BJ (cell line): ENCODE data around the gene SCYGR7. TPM values are rescaled to one million over a fixed set of nuclear protein-coding genes. Genes with fewer than 3 reads are reported as not detected.

Experiments used
- CTCF ChIA-PET: fragments of 350-600 bp; formaldehyde crosslinking; extraction: SDS; loops from one replicate; lab custom pipeline; 2021; ENCODE audit warnings: antibody characterized with exemption, inconsistent platforms; lab: Yijun Ruan, JAX
- POLR2A ChIA-PET: fragments of 300-600 bp; sonication (Branson Sonifier 250); formaldehyde crosslinking; extraction: SDS; loops from one replicate; lab custom pipeline; 2021; ENCODE audit warnings: antibody characterized with exemption; lab: Charles Lee
- DNase-seq: peaks from one replicate; pipeline ENCODE4 v3.0.0-alpha.2; 2011; ENCODE audit warnings: low read depth
- H3K27me3 ChIP-seq: 2 replicates; pipeline ENCODE4 v1.6.0; 2011; ENCODE audit warnings: low read length; ENCODE audit not compliant: control insufficient read depth, insufficient read depth
- H3K36me3 ChIP-seq: 2 replicates; pipeline ENCODE4 v1.5.1; 2011; ENCODE audit warnings: low read length; ENCODE audit not compliant: control insufficient read depth, insufficient read depth
- H3K4me3 ChIP-seq: 2 replicates; pipeline ENCODE4 v1.5.1; 2011; ENCODE audit warnings: low read depth, mild to moderate bottlenecking, control low read depth, low read length
- CTCF ChIP-seq: IDR thresholded peaks from 2 replicates; pipeline ENCODE4 v1.5.1; 2011; ENCODE audit warnings: low read depth, mild to moderate bottlenecking, control low read depth, inconsistent platforms, low read length, moderate library complexity; ENCODE audit not compliant: insufficient read depth
- polyA plus RNA-seq: library from polyadenylated mRNA; depleted of rRNA; stranded (reverse); fragments of >200 nt; gene quantifications from 2 replicates; pipeline ENCODE4 v1.2.3, GENCODE V29; 2011

The SCYGR7 gene
- polyA plus RNA-seq, 1 experiment = not detected

GRCh38 chr2:227767830-227768229 lies 39.7 kb downstream of the SCYGR7 start:
- no peaks in the 10 kb centered on the region for H3K27me3 ChIP-seq
- ChIA-PET CTCF (interaction anchor here (3.6 to 7.8 kb wide), 2 partner anchors 109 to 362 kb away, joined by 39 to 65 read pairs; no protein-coding TSS in a partner anchor), POLR2A (no interaction called here)
- DNase-seq = no peak
- no peaks in the 10 kb centered on the region for H3K36me3 ChIP-seq
- no peak for TF ChIP-seq CTCF
- H3K4me3 ChIP-seq = no peak overlapping the region

- ChIA-PET CTCF (no interaction called here), POLR2A (no interaction called here)
- no peak overlapping the region for H3K4me3 ChIP-seq
- no peaks in the 10 kb centered on the region for H3K27me3 ChIP-seq
- DNase-seq = no peak
- TF ChIP-seq CTCF = no peak
- no peaks in the 10 kb centered on the region for H3K36me3 ChIP-seq
Measured at GRCh38 chr2:227772197-227772661, 44.1 kb downstream of the SCYGR7 start.

- POLR2A ChIA-PET = no interaction called here
Measured at GRCh38 chr2:227772932-227773331, 44.8 kb downstream of the SCYGR7 start.

GRCh38 chr2:227774011-227774624 lies 46.0 kb downstream of the SCYGR7 start:
- 0 out of 2 replicates have a peak, but pooled peaks have one; percentile 19 for TF ChIP-seq CTCF
- no peak for DNase-seq
- Histone ChIP-seq H3K4me3 (no peak overlapping the region), H3K27me3 (no peaks in the 10 kb centered on the region), H3K36me3 (no peaks in the 10 kb centered on the region)
- POLR2A ChIA-PET = no interaction called here
- CTCF ChIA-PET = interaction anchor here (1.2 to 1.6 kb wide), 2 partner anchors 86 to 117 kb away, joined by 3 to 4 read pairs; no protein-coding TSS in a partner anchor

More at GRCh38 chr2:227772932-227773331, 44.8 kb downstream of the SCYGR7 start:
- no peaks in the 10 kb centered on the region for H3K36me3 ChIP-seq
- no peak overlapping the region for H3K4me3 ChIP-seq
- CTCF ChIA-PET = interaction anchor here (0.6 to 1.6 kb wide), 3 partner anchors 88 to 115 kb away, joined by 3 to 4 read pairs (median 3); no protein-coding TSS in a partner anchor
- no peak for TF ChIP-seq CTCF
- DNase-seq = no peak
- H3K27me3 ChIP-seq = no peaks in the 10 kb centered on the region

- no peak for DNase-seq
- CTCF ChIA-PET = interaction anchor here (1.0 kb wide), 1 partner anchor 9 kb away, joined by 3 read pairs; no protein-coding TSS in a partner anchor
- H3K36me3 ChIP-seq = no peaks in the 10 kb centered on the region
- H3K27me3 ChIP-seq = no peaks in the 10 kb centered on the region
- no peak for TF ChIP-seq CTCF
- POLR2A ChIA-PET = no interaction called here
- no peak overlapping the region for H3K4me3 ChIP-seq
Measured at GRCh38 chr2:227774895-227775842, 47.0 kb downstream of the SCYGR7 start.
